GM21528 (cell line): ENCODE results near the gene SRCIN1.
"Not testable (repeated sequence)": the region's sequence is repeated elsewhere in the genome, so short reads cannot be mapped to it uniquely, and the experiment has no call there.

Source experiments
- ATAC-seq: cut with Tn5 transposase; IDR thresholded peaks from one replicate; pipeline ENCODE4 v1.9.1; 2021; ENCODE audit warnings: mild to moderate bottlenecking, moderate library complexity; ENCODE audit not compliant: unreplicated experiment, low FRiP score

SRCIN1 gene

GRCh38 chr17:38530856-38531255 lies 74.9 kb downstream of the SRCIN1 start:
- not testable (repeated sequence) for ATAC-seq

DNA sequence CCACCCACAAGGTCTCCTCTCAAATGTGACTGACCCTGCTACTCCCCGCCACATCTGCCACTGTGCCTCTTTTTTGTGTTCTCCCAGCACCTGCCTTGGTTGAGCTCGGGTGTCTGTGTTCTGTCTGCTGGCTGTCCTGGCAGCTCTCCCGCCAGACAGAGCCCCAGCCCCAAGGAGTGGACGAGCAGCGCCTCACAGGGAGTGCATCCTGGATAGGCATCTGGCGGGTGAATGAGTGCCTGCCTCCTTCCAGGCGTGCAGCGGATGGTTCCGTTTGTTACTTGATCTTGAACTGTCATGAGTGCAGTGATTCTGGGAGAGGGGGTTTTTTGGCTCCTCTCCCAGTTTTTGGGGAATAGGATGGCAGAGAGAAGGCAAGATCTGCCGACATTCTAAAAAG lies 77.6 kb downstream of the SRCIN1 start:
- not testable (repeated sequence) for ATAC-seq

GRCh38 chr17:38526526-38526925 lies 79.2 kb downstream of the SRCIN1 start:
- not testable (repeated sequence) for ATAC-seq

GRCh38 chr17:38512473-38513058 lies 93.2 kb downstream of the SRCIN1 start:
- no peak for ATAC-seq

GRCh38 chr17:38511150-38512108 lies 94.3 kb downstream of the SRCIN1 start:
- ATAC-seq, result no peak

DNA sequence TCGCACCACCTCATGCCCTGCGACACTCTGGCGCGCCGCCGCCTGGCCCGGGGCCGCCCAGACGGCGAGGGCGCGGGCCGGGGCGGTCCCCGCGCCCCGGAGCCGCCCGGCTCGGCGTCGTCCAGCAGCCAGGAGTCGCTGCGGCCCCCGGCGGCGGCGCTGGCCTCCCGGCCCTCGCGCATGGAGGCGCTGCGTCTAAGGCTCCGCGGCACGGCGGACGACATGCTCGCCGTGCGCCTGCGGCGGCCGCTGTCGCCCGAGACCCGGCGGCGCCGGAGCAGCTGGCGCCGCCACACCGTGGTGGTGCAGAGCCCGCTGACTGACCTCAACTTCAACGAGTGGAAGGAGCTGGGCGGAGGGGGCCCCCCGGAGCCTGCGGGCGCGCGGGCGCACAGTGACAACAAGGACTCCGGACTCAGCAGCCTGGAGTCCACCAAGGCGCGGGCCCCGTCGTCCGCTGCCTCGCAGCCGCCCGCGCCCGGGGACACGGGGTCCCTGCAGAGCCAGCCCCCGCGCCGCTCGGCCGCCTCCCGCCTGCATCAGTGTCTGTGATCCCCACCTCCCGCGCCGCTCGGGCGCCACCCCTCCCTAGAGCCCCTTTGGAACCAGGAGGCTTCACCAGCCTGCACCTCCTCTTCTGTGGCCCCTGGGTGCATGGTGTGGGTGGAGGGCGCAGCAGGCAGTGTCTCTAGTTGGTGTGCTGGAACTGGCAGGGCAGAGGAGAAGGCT lies 95.2 kb downstream of the SRCIN1 start:
- ATAC-seq, result no peak

DNA sequence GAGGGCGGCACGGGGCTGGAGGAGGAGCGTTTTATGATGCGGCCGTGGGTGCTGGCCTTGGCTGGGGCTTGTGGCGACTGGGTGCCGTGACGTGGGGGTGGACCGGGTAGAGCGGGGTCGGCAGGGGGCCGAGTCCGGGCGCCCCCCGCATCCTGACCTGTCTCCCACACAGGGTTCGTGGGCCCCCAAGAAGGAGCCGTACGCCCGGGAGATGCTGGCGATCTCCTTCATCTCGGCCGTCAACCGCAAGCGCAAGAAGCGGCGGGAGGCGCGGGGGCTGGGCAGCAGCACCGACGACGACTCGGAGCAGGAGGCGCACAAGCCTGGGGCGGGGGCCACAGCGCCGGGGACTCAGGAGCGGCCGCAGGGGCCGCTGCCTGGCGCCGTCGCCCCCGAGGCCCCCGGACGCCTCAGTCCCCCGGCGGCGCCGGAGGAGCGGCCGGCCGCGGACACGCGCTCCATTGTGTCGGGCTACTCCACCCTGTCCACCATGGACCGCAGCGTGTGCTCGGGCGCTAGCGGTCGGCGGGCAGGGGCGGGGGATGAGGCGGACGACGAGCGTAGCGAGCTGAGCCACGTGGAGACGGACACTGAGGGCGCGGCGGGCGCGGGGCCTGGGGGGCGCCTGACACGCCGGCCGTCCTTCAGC lies 95.9 kb downstream of the SRCIN1 start:
- ATAC-seq, result no peak

DNA sequence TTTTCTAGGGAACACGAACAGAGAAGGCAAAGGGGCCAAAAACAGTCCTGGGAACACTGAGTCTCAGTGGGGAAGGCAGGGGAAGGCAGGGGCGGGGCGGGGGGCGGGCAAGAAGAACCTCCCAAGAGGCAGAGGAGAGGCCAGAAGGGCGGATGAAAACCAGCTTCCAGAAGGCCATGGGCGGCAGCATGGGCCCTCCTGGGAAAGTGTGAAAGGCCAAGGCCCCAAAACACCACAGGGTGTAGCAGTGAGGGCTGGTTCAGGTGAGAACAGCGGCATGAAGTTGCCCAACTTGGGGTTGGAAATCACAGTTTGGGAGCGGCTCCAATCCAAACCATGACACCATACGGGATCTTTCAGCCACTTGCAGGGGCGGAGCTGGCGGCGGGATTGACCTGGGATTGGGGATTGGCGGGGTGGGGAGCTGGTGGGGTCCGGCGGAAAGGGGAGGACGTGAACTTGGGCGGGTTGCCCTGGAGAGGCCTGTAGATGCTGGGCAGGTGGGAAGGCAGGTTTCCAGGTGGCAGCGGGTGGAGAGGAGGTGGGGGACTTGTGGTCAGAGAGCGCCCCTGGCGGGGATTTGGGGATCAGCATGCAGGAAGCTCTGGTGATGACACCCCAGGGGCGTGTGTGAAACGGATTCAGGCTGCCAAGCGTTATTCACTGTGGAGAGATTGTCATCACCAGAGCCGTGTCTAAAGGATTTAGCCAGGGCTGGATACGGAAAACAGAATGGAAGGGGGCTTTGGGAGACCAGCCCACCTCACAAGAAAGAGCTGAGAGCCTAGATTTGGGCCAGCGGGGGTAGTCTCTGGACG lies 96.6 kb downstream of the SRCIN1 start:
- no peak for ATAC-seq

- no peak for ATAC-seq
These were observed 97.2 kb downstream of the SRCIN1 start for GRCh38 chr17:38508570-38508950.

GRCh38 chr17:38507921-38508569 lies 97.7 kb downstream of the SRCIN1 start:
- no peak for ATAC-seq

GRCh38 chr17:38507436-38507835 lies 98.3 kb downstream of the SRCIN1 start:
- no peak for ATAC-seq

DNA sequence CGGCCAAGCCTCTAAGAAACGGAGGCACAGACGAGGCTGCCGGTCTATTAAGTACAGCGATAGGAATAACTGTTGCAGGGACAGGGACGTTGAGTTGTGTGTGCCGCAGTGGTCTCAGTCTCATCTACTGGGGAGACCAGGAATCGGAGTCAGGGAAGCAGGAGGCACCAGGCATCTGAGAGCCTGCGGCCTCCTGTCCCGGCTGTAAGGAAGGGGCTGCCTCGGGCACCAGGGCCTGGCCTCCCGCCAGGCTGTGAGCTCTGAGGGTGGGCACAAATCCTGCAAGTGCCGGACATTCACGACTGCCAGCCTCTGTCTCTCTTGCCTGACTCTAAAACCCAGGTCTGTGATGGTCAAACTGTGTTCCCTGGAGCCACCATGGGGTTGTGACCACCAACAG lies 101.5 kb downstream of the SRCIN1 start:
- ATAC-seq, result no peak

DNA sequence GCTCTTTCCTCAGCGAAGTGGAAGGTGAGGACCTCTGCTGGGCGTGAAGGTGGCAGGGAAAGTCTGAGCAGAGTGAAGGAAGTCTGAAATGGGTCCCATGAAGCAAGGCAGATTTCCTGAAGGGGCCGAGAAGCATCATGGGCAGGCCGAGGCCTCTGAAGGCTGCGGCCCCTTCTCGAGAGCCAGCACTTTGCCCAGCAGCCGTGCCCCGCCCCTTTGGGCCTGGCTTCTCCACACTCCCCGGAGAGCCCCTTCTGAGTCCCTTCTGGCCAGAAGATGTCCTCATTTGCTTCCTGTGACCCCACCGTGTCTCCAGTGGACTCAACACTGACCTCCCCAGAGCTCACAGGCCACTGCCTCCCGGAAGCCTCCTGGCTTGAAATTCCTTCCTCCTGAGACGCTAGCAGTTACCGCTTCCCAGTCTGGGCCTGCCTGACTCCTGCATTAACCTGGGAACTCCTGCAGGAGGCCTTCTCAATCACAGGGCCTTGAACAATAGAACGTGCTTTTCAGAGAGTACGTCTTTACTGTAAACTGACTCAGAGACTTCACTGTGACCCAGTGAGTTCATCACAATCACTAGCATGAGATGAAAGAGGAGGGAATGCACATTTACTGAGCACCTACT lies 102.4 kb downstream of the SRCIN1 start:
- not testable (repeated sequence) for ATAC-seq

- not testable (repeated sequence) for ATAC-seq
These were observed 104.0 kb downstream of the SRCIN1 start for GRCh38 chr17:38501718-38502117.

- not testable (repeated sequence) for ATAC-seq
These were observed 106.5 kb downstream of the SRCIN1 start for GRCh38 chr17:38499230-38499629.

DNA sequence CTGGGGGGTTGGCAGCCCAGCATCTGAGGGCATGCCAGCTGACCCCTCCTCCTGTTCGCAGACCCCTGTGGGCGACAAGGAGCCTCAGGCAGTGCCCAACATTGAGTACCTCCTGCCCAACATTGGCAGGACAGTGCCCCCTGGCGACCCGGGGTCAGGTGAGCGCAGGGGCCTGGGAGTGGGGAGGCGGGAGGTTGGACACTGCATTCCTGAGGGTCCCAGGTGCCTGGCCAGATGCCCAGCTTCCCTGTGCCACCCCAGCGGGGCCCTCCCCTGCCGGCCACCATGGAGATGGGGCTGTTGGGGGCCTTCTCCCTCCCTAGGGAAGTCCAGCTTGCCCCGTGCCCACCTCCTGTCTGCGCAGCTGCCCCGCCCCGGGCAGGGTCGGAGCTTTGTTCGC lies 107.4 kb downstream of the SRCIN1 start:
- ATAC-seq, result no peak

DNA sequence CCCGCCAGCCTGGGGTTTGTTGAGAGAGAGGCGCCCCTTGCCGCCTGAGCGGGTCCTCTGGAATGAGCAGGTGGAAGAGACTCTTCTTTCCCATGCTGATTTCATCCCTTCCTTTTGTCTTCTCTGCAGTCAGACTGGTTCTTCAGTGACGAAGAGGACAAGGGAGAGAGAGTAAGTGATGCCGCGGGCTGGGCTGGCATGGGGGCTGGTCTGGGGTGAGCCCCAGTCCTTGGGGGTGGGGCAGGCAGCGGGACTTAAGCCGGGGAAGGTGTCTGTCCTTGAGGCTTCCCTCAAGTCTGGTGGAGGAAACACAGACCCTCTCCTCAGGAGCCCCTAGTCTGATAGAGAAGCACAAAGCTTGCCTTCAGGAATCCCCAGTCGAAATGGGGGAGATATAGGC lies 108.1 kb downstream of the SRCIN1 start:
- not testable (repeated sequence) for ATAC-seq

DNA sequence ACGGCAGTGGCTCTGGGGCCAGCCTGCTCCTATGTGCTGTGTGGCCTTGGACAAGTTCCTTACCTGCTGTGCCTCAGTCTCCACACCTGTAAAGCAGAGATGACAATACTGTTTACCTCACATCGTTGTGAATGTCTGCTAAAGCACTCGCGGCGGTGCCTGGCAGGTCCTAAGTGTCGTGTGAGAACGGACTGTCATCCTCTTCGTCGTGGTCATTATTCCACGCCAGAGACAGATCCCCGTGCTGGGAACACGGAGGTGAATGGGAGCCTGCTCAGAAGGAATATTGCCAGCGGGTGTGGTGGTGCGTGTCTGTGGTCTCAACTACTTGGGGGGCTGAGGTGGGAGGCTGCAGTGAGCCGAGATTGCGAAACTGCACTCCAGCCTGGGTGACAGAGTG lies 111.6 kb downstream of the SRCIN1 start:
- not testable (repeated sequence) for ATAC-seq
